Panc1 (cell line): ENCODE results near the gene LAMC2. TPM values are rescaled to one million over a fixed set of nuclear protein-coding genes. Genes with fewer than 3 reads are reported as not detected.

Experiments used
- ATAC-seq: fragments of 200-7000 bp; cut with Tn5 transposase; 2 replicates; pipeline ENCODE4 v1.9.1; 2020; ENCODE audit warnings: mild to moderate bottlenecking, moderate library complexity
- BruUV-seq: library from RNA; stranded (reverse); fragments of 400-500 nt; replicated peaks from 2 replicates; lab custom pipeline; 2021; lab: Mats Ljungman, UMichigan
- CTCF ChIA-PET: fragments of 300-600 bp; sonication (Branson Sonifier 250); formaldehyde crosslinking; loops from one replicate; lab custom pipeline; 2022; ENCODE audit warnings: antibody characterized with exemption; lab: Charles Lee
- POLR2A ChIA-PET: fragments of 300-600 bp; sonication (Branson Sonifier 250); formaldehyde crosslinking; loops from one replicate; lab custom pipeline; 2022; ENCODE audit warnings: antibody characterized with exemption; lab: Charles Lee
- DNase-seq: peaks from one replicate; pipeline ENCODE4 v3.0.0-alpha.2; 2010; ENCODE audit warnings: low read depth, low spot score
- H3K27ac ChIP-seq: 2 replicates; pipeline ENCODE4 v1.5.1; 2011; ENCODE audit warnings: mild to moderate bottlenecking, low read length, inconsistent platforms
- H3K27me3 ChIP-seq: fragments of 200-500 bp; sonication (Bioruptor generic); 2 replicates; pipeline ENCODE4 v1.6.0; 2014; ENCODE audit warnings: low read length, inconsistent platforms; ENCODE audit not compliant: control insufficient read depth, insufficient read depth
- H3K36me3 ChIP-seq: fragments of 200-500 bp; sonication (Bioruptor generic); 2 replicates; pipeline ENCODE4 v1.5.1; 2014; ENCODE audit warnings: inconsistent platforms, mild to moderate bottlenecking, low read length, moderate library complexity; ENCODE audit not compliant: control insufficient read depth, insufficient read depth
- H3K4me1 ChIP-seq: 2 replicates; pipeline ENCODE4 v1.5.1; 2011; ENCODE audit warnings: inconsistent platforms, mild to moderate bottlenecking, low read length, moderate library complexity; ENCODE audit not compliant: control insufficient read depth, insufficient read depth
- H3K4me3 ChIP-seq, 2 experiments: 2 replicates each; pipeline ENCODE4 v1.5.1; 2011 to 2012; ENCODE audit warnings: low read depth in 2 of 2, low read length in 2 of 2, mild to moderate bottlenecking in 2 of 2, inconsistent platforms in 1 of 2, moderate library complexity in 1 of 2
- H3K9me3 ChIP-seq: fragments of 200-500 bp; sonication (Bioruptor generic); 2 replicates; pipeline ENCODE4 v1.5.1; 2014; ENCODE audit warnings: low read depth, mild to moderate bottlenecking, inconsistent platforms, low read length, moderate library complexity; ENCODE audit not compliant: control insufficient read depth, insufficient read depth
- POLR2AphosphoS5 ChIP-seq: IDR thresholded peaks from 2 replicates; pipeline ENCODE4 v1.6.1; 2012; ENCODE audit warnings: mild to moderate bottlenecking, low read depth, low read length, moderate library complexity
- SIN3A ChIP-seq: IDR thresholded peaks from 2 replicates; pipeline ENCODE4 v1.6.1; 2012; ENCODE audit warnings: low read depth, mild to moderate bottlenecking, low read length, moderate library complexity, borderline replicate concordance; ENCODE audit not compliant: insufficient read depth
- TCF7L2 ChIP-seq: IDR thresholded peaks from 2 replicates; pipeline ENCODE4 v1.6.1; 2011; ENCODE audit warnings: mild to moderate bottlenecking, low read depth, low read length, inconsistent platforms
- in situ Hi-C: cut with HindIII; loops from 2 replicates; pipeline ENCODE4 v1.10.0; 2016; ENCODE audit warnings: low sequenced_read_pairs, low pct_unique_long_range_greater_than_20kb
- intact Hi-C: fragments of 100-400 bp; cut with micrococcal nuclease; formaldehyde crosslinking; loops from one replicate; pipeline ENCODE4 v1.10.0; 2022; ENCODE audit not compliant: unreplicated experiment
- total RNA-seq: library from RNA; stranded (reverse); gene quantifications from one replicate; pipeline ENCODE4 v1.2.1, GENCODE V29; 2021; ENCODE audit not compliant: unreplicated experiment
- TF ChIP-seq, protein P1 (sequence below), 2 experiments: IDR thresholded peaks; 2 replicates each; pipeline ENCODE4 v1.6.1; 2011 to 2012; ENCODE audit warnings: low read depth in 2 of 2, control low read depth in 1 of 2, low read length in 1 of 2, mild to moderate bottlenecking in 1 of 2, moderate library complexity in 1 of 2; ENCODE audit not compliant: insufficient read depth in 1 of 2
- TF ChIP-seq, protein P2 (sequence below): fragments of 450-650 bp; IDR thresholded peaks from 2 replicates; pipeline ENCODE4 v1.5.1; 2017; ENCODE audit warnings: mild to moderate bottlenecking

The LAMC2 gene
- total RNA-seq, 1 experiment from 2014 or later, result 8.3 TPM

DNA sequence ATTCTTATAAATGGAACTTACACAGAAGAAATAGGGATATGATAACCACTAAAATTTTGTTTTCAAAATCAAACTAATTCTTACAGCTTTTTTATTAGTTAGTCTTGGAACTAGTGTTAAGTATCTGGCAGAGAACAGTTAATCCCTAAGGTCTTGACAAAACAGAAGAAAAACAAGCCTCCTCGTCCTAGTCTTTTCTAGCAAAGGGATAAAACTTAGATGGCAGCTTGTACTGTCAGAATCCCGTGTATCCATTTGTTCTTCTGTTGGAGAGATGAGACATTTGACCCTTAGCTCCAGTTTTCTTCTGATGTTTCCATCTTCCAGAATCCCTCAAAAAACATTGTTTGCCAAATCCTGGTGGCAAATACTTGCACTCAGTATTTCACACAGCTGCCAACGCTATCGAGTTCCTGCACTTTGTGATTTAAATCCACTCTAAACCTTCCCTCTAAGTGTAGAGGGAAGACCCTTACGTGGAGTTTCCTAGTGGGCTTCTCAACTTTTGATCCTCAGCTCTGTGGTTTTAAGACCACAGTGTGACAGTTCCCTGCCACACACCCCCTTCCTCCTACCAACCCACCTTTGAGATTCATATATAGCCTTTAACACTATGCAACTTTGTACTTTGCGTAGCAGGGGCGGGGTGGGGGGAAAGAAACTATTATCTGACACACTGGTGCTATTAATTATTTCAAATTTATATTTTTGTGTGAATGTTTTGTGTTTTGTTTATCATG, 42.3 kb upstream of the LAMC2 start:
- Histone ChIP-seq H3K36me3 (peaks cover 2% of the 10 kb centered on the region; the same call in 1 of the 2 replicates), H3K27ac (no peak overlapping the region), H3K9me3 (no peaks in the 10 kb centered on the region), H3K4me1 (no peaks in the 10 kb centered on the region), H3K4me3 (no peak overlapping the region), H3K27me3 (no peaks in the 10 kb centered on the region)
- intact Hi-C loops (no loop called here), in situ Hi-C loops (no loop called here)
- BruUV-seq, result TSS peak; percentile 56
- TF ChIP-seq TCF7L2 (no peak), POLR2AphosphoS5 (no peak), SIN3A (no peak)
- TF ChIP-seq, protein P1, sequence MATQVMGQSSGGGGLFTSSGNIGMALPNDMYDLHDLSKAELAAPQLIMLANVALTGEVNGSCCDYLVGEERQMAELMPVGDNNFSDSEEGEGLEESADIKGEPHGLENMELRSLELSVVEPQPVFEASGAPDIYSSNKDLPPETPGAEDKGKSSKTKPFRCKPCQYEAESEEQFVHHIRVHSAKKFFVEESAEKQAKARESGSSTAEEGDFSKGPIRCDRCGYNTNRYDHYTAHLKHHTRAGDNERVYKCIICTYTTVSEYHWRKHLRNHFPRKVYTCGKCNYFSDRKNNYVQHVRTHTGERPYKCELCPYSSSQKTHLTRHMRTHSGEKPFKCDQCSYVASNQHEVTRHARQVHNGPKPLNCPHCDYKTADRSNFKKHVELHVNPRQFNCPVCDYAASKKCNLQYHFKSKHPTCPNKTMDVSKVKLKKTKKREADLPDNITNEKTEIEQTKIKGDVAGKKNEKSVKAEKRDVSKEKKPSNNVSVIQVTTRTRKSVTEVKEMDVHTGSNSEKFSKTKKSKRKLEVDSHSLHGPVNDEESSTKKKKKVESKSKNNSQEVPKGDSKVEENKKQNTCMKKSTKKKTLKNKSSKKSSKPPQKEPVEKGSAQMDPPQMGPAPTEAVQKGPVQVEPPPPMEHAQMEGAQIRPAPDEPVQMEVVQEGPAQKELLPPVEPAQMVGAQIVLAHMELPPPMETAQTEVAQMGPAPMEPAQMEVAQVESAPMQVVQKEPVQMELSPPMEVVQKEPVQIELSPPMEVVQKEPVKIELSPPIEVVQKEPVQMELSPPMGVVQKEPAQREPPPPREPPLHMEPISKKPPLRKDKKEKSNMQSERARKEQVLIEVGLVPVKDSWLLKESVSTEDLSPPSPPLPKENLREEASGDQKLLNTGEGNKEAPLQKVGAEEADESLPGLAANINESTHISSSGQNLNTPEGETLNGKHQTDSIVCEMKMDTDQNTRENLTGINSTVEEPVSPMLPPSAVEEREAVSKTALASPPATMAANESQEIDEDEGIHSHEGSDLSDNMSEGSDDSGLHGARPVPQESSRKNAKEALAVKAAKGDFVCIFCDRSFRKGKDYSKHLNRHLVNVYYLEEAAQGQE (IDR thresholded peaks at IDR 0.05; ENCODE audit: insufficient read depth in 1 of 2, low read depth in 2 of 2, low read length in 1 of 2), result no peak
- TF ChIP-seq, protein P2, sequence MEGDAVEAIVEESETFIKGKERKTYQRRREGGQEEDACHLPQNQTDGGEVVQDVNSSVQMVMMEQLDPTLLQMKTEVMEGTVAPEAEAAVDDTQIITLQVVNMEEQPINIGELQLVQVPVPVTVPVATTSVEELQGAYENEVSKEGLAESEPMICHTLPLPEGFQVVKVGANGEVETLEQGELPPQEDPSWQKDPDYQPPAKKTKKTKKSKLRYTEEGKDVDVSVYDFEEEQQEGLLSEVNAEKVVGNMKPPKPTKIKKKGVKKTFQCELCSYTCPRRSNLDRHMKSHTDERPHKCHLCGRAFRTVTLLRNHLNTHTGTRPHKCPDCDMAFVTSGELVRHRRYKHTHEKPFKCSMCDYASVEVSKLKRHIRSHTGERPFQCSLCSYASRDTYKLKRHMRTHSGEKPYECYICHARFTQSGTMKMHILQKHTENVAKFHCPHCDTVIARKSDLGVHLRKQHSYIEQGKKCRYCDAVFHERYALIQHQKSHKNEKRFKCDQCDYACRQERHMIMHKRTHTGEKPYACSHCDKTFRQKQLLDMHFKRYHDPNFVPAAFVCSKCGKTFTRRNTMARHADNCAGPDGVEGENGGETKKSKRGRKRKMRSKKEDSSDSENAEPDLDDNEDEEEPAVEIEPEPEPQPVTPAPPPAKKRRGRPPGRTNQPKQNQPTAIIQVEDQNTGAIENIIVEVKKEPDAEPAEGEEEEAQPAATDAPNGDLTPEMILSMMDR, result no peak
- CTCF ChIA-PET, result no interaction called here
- ATAC-seq (no peak), DNase-seq (no peak)
- POLR2A ChIA-PET, result interaction anchor here (0.6 kb wide), 1 partner anchor 65 kb away, joined by 4 read pairs; no protein-coding TSS in a partner anchor

DNA sequence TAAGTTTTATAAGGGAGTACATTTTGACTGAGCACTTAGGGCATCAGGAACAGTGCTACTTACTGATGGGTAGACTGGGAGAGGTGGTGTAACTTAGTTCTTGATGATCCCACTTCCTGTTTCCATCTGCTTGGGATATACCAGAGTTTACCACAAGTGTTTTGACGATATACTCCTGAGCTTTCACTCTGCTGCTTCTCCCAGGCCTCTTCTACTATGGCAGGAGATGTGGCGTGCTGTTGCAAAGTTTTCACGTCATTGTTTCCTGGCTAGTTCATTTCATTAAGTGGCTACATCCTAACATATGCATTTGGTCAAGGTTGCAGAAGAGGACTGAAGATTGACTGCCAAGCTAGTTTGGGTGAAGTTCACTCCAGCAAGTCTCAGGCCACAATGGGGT, 41.3 kb upstream of the LAMC2 start:
- intact Hi-C loops, result no loop called here
- in situ Hi-C loops, result no loop called here
- BruUV-seq, result no TSS peak

More for the DNA sequence above, 41.3 kb upstream of the LAMC2 start:
- H3K4me1 ChIP-seq, result no peaks in the 10 kb centered on the region
- H3K9me3 ChIP-seq, result no peaks in the 10 kb centered on the region
- POLR2A ChIA-PET, result no interaction called here
- no peak overlapping the region for H3K4me3 ChIP-seq
- CTCF ChIA-PET, result no interaction called here
- ATAC-seq (no peak), DNase-seq (no peak)
- TF ChIP-seq SIN3A (no peak), POLR2AphosphoS5 (no peak), TCF7L2 (no peak)
- TF ChIP-seq, protein P2, result no peak
- TF ChIP-seq, protein P1 (IDR thresholded peaks at IDR 0.05; ENCODE audit: insufficient read depth in 1 of 2, low read depth in 2 of 2, low read length in 1 of 2), result no peak
- H3K27me3 ChIP-seq, result no peaks in the 10 kb centered on the region
- H3K36me3 ChIP-seq, result peaks cover 2% of the 10 kb centered on the region; the same call in 1 of the 2 replicates
- H3K27ac ChIP-seq, result no peak overlapping the region
